GM18517 (cell line): ENCODE measurements around the gene C5orf58.

Experiments used
- ATAC-seq: cut with Tn5 transposase; IDR thresholded peaks from one replicate; pipeline ENCODE4 v1.9.1; 2021; ENCODE audit warnings: mild to moderate bottlenecking, moderate library complexity; ENCODE audit not compliant: unreplicated experiment

The C5orf58 gene

DNA sequence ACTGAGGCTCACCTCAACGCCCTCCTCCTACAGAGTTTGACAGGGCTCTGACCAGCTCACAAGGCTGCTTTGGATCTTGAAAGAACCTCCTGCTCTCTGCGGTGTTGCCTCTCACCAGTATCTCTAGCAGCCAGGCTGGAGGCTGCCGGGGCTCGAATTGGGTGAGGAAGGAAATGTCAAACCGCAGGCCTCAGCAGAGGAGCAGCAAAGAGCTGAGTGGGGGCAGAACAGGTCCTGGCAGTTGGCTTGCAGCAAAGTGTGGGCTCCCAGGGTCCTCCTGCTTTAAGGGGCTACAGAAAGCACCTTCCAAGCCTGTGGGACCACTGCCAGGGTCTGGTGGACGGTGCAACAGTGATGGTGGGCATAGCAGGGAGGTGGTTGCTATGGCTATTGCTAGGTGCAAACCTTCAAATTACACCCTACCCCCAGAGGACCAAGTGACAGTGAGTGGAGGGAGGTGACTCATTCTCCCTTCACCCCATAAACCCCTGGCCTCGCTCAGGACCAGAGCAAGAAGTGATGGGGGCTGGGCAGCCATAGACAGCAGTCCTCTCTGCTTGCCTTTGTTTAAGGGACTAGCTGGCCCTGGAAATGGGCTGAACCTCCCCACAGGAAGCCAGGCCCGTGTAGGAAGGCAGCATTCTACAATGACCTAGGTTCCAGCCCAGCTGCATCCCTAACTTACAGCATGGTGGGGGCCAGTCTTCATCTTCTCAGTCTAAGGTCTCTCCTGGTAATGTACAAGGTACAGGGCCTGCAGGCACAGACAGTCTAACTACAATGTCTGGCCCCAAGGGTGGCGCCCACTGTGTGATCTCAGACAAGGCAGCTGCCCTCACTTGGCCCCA is 46.0 kb downstream of the C5orf58 start:
- peak; percentile 94 for ATAC-seq

DNA sequence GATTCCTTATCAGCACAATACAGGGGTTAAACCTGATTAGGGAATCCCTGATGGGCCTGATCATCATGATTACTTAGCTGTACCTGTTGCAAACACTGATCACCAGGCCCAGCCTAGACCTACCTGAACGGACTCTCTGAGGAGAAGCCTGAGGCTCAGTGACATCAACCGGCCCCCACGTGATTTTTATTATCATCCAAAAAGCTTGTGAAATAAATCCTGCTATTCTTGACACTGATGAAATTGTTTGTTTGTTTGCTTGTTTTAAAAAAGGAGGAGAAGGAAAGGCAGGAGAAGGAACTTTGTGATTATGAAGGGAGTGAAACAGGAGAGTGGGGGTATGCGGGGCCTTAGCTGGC is 46.7 kb downstream of the C5orf58 start:
- no peak for ATAC-seq

DNA sequence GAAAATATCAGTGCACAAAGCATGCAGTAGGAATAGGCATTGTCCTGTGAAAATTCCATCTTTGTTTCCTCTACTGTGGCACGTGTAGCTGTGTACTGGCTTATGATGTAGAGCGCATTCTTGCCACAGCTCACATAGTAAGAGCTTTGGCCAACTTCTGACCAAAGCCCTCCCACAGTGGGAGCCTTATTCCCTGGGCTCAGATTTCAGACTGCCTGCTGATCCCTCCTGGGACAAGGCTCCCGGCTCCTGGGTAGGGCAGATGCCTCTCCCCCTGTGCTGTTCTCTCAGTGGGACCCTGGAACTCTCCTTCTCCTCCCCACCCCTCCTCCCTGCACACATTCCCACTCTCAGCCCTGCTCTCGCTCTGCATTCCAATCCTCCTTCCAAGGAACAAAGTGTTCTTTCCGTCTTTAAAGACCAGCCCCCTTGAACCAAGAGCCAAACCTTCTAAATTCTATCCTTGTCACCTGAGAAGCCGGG is 47.3 kb downstream of the C5orf58 start:
- no peak for ATAC-seq

DNA sequence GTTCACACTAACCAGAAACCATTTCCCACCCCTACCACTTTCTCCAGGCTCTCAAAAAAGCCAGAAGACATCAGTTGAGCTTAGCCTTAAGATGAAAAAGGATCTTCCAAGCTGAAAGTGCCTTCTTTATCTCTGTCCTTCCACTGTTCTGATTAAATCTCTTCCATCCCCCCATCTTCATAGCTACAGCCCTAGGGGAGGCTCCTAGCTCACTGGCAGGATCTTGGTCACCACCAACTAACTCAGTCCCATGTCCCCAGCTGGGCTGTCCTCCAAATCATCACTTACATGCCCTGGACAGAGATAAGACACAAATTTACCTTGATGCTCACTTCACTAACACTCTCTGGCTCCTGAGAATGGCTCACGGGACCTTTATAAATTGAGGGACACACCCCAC is 50.5 kb downstream of the C5orf58 start:
- no peak for ATAC-seq

DNA sequence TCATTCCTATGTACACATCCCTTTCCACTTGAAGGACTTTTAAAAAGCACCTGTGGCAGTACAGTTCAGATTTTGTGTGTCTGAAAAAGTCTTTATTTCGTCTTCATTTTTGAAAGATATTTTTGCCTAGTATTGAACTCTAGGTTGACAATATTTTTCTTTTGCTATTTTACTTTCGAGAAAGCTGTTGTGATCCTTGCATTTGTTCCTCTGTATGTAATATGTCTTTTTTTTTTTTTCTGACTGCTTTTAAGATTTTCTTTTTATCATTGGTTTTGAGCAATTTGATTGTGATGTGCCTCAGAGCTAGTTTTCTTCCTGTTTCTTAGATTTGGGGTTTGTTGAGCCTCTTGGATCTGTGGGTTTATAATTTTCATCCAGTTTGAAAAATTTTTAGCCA is 51.4 kb downstream of the C5orf58 start:
- ATAC-seq = no peak

DNA sequence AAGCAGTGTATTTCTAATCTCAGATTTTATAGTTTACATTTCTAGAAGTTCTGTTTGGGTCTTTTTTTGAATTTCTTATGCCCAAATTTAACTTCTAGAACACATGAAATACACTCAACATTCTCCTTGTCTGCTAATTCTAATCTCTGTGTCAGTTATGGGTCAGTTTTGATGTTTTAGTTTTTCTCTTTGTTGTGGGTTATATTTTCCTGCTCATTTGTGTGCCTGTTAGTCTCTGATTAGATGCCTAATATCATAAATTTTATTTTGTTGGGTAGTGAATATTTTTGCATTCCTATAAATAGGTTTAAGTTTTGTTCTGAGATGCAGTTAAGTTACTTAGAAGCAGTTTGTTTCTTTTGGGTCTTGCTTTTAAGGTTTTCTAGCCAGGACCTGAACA is 52.4 kb downstream of the C5orf58 start:
- no peak for ATAC-seq

DNA sequence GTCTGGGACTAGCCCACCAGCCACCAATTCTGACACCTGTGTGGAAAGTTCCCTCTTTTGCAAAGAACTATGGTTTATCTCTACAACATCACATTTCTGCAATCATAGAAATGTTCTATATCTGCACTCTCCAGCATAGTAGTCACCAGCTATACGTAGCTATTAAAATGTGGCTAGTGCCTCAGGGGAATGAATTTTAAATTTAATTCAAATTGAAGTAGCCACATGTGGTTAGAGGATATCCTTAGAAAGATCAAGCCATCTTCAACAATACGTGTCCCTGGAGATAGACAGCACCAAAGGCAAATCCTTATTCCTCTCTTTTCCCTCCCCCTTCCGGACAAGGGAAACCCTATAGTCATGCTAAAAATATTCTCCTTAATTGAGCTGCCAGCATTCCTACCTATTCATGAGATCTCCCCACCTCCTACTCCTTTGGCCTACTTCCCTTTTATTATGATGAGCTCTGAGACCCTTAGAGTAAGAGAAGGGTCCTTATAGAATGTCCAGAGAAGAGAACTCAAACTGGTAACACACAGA is 53.7 kb downstream of the C5orf58 start:
- no peak for ATAC-seq

DNA sequence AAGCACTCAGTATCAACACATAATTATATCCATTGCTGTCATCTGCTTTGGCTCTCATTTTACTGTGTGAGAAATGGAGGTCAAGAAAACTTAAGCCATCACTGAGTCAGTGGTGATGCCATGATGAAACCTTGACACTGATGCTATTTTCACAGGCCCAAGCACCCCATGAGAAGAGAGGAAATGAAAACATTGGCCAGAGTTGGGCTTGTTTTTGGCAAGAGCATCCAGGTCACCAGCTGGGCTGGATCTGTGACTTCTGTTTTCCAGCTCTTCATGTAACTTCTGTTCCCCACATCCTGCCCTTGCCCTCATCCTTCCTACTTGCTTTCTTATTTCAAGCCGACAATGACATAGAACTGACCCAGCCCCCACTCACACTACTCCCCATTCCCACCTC is 54.7 kb downstream of the C5orf58 start:
- ATAC-seq = no peak

DNA sequence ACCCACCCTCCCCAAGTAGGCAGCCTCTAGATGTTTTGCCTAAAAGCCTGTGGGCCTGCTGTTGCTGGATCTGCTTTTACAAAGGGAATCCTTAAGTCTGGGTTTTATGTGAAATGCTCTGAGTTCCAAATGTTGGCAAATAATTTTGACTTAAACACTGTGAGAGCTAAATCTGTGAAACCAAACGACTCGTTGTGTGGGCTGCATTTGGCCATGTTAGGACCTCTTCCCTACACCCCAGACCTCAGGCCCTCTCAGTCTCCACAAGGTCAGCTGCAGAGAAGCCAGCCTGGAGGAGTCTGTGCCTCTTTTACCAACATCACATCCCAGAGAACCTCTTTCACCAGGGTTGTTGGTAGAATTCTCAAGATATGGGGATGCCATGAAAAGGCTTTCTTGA is 55.4 kb downstream of the C5orf58 start:
- no peak for ATAC-seq

DNA sequence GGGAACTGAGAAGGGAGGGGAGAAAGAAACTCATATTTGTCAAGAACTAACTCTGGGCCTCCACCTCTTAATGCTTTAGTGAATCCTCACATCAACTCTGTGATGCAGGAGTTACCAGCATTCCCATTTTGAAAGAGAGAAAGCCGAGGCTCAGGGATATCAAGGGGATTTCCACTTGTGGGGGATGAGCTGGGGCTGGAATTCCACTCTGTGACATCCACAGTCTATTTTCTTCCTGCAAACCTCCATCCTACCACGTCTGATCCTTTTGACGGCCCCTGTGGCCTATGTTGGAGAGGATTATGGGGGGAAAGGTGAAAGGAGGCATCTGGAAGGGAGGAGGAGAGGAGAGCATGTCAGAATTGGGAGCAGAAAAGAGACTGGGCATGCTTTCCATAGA is 55.8 kb downstream of the C5orf58 start:
- no peak for ATAC-seq

DNA sequence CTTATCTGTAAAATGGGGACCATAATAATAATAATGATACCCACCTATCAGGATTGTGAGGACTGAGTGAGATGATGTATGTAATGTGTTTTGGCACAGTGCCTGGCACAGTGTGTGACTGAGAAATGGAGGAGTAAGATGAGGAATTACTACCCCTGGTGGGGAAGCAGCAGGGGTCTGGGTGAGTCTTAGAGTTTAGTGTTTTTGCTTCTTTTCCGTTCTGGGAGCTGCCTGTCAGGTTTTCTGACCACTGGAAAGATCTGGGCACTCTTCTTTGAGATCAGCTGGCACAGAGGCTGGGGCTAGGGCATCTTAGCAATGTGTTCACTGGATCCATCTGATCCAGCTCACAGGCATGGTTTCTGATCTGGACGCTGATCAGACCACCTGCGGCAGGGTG is 56.3 kb downstream of the C5orf58 start:
- no peak for ATAC-seq

DNA sequence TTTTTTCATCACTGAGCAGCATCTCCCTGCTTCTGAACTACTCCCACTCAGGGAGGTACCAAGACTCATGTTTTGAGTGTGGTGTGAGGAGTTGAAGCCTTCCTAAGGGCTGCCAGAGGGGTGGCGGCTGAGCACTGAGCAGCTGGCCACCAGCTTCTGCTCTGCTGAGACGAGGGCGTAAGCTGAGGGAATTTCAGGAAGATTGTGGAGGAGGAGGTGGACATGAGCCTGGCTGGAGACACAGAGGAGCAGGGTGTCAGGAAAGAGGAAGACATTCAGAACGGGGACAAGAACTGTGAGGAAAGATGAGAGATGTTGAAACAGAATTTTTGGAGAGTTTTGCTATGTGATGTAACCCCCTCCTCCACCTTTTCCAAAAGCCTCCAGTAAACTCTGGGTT is 57.0 kb downstream of the C5orf58 start:
- ATAC-seq = no peak

DNA sequence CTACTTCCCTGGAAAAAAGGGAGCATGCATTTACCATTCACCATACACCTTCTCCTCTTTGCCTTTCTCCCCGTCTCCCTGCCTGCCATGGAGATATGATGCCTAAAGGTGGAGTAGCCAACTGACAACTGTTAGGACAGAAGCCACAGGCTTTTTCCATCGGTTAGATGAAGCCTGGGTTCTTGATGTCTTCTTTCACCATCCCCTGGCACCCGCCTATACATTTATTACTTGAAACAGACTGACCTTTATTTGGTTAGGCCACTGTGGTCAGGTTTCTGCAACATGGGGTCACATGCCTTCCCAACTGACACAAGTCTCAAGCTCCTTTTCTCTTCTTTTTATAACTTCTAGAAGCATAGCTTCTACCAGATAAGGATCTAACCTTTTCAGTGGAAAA is 57.7 kb downstream of the C5orf58 start:
- no peak for ATAC-seq

DNA sequence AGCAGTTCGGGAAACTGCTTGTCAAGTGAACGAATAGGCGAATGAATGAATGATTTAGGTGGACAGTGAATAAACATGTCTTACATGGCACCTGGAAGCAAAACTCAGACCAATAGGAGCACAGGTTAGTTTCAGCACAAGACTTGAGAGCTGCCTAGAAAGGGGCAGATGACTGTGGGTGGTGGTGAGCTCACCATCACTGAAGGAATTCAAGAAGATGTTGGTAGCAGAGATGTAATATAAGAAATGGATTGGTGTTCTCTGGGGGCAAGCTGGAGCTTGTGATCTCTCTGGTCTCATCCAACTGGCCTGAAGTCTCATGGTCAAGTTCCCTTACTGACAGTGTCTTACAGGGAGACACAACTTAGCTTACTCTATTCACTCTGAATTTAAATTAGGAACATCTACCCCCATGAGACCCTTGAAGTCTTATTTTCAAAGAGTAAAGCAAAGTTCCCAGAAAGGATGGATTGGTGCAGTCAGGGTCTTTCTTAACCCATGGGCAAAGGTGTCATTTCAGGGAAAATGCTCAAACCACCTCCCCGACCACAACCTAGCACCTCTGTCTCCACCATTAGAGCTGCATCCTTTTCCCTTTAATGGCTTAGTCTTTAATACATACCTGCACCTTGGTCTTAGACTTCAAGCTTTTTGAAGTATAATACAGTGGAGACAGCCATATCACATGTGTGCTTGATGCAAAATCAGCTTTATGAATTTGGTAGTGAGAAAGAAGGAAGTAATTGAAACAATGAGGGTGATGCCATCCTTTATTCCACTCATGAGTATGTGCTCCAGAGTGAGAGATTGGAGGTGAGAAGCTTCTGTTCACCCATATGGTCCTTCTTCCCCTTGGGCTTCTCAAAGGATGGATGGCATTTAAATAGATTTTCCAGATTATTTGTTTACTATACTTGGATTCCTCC is 59.7 kb downstream of the C5orf58 start:
- no peak for ATAC-seq

DNA sequence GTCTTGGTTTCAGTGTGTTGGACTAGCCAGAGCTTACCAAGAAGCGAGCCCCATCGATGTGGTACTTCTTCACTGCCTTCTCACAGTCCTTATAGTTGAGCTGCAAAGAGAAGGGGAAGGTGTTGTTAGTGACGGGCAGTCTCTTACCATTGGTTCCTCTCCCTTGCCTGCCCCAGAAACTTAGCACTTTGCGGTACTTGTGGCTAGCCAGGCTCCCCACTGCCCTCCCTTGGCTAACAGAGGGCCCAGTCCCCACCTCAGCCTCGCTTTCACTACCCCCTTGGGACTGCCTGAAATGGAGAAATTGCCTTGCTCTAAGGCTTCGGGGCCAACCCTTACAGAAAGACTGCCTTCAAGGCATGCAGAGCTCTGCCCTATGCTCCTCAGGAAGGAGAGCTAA is 60.5 kb downstream of the C5orf58 start:
- peak; percentile 75 for ATAC-seq

DNA sequence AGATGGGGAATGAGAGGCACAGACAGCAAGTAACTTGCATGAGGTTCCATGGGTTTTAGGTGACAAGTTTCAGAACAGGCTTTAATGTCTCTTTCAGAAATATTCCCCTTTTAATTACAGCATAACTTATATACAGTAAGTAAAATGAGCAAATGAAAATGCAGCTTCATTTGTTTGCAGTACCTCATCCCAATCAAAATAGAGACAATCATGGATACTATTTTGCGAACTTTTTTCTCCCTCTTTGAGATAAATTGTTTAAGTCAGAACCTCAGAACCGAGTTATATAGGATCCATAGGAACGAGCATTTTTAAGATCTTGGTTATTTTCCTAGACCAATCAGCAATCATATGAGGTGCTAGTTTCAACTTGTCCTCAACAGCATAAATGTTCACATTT is 61.3 kb downstream of the C5orf58 start:
- no peak for ATAC-seq

DNA sequence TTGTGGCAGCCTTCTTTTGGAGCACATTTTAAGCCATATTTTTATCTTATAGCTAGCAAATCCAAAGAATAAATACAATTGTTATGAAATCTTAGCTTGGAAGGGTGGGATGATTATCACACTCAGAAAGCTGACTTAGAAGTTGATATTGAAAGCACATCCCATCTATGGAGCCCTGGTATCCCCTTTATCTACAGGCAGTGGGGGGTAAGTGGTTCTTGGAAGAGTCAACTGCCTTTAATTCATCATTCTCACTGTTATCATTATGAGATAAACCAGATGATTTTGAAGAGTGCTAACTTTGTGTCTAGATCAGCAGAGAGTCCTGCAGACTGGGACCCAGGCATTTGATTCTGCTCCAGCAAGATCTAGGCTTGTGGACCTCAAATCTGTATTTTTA is 61.8 kb downstream of the C5orf58 start:
- ATAC-seq = no peak
